HG02798 (cell line): ENCODE measurements around the gene BTBD9.

ENCODE experiments used
- ATAC-seq: cut with Tn5 transposase; IDR thresholded peaks from one replicate; pipeline ENCODE4 v1.9.1; 2021; ENCODE audit warnings: mild to moderate bottlenecking; ENCODE audit not compliant: unreplicated experiment, poor library complexity

The BTBD9 gene

DNA sequence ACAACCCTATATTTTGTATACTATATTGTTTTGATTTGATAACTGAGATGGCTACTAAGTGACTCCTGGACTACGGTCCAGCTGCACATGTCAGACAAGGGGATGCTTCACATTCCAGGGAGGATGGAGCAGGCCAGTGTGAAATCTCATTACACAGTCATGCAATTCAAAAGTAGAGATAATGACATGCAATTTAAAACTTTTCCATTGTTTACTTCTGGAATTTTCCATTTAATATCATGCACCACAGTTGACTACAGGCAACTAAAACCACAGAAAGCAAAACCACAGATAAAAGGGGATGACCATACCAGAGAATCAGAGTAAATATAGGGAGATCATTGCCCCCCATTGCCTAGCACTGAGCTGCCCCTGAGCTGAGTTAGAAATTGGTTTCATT, 366.4 kb downstream of the BTBD9 start:
- no peak for ATAC-seq

DNA sequence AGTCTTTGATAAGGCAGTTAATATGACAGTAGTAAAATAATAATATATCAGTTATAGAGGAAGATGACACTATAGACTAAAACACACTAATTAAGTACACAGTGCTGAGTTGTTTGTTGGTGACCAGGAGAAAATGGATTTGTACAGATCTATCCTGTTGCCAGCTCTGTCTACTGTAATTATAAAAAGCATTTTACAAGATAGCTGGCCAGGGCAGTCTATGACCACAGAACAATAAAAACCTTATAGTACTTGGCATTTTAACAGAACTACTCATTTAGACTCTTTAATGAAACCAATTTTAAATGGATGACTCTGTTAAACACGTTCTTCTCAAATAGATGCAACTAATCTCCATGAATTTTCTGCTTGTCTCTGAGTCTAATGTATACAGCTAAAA, 367.5 kb downstream of the BTBD9 start:
- no peak for ATAC-seq

- ATAC-seq: no peak
These were observed 368.6 kb downstream of the BTBD9 start for GRCh38 chr6:38271081-38271480.

DNA sequence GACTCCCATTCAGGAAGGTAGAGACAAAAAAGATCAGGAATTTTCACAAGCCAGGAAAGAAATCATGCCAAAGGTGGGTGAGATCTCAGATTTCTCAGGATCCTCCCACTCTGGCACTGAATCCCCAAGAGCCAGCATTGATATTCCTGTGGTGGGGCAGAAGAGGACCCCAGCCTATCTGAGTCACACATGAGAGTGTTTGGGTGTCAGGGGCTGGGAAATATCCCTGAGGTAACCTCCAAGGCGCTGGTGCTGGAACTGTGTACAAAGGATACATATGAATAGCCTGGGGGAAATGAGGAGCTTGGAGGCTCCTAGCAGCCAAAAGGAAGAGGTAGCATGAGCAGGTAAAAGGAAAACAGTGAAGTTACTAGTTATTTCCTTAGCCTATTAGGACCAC, 369.4 kb downstream of the BTBD9 start:
- ATAC-seq: no peak

- ATAC-seq: no peak
These were observed 370.1 kb downstream of the BTBD9 start for GRCh38 chr6:38269461-38270172.

- ATAC-seq: no peak
These were observed 371.4 kb downstream of the BTBD9 start for GRCh38 chr6:38268342-38268741.

DNA sequence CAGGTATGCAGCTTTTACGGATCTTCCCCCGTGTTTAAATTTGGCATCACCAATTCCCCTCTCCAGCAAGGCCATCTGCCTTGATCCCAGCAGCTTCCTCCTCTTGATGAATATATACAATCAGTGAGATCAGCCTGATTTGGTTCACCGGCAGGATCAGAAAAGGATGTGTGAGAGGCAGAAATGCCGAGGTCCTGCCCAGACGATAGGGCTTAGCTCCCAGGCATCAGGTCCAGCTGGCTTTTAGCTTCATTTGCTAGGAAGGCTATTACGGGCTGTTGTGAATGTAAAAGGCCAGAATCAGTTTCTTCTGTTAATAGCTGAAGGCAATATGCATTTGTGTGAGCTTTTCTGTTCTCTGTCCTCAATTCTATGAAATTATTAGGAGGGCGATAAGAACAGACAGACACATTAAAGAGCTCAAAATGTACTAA, 372.8 kb downstream of the BTBD9 start:
- no peak for ATAC-seq

- no peak for ATAC-seq
These were observed 375.1 kb downstream of the BTBD9 start for GRCh38 chr6:38264605-38265004.

- ATAC-seq: no peak
These were observed 377.1 kb downstream of the BTBD9 start for GRCh38 chr6:38262609-38263008.

- no peak for ATAC-seq
These were observed 377.7 kb downstream of the BTBD9 start for GRCh38 chr6:38262026-38262425.

- ATAC-seq: no peak
These were observed 378.1 kb downstream of the BTBD9 start for GRCh38 chr6:38261626-38262025.

DNA sequence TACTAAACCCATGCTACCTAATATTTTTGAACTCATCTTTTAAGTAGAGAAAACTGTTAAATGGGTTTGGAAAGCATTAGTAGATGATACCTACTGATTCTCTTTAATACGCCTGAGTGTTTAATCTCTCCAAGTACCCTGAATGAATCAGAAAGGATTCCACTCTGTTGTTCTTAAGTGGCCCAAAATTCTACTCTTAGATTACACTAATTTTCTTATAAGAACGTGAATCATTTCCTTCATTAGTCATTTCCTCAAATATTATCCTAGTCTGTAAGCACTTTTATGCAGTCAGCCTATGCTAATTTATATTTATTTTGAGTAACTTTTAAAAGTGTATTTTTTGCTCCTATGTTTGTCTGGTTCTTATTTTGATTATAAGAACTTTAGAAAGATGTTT, 380.0 kb downstream of the BTBD9 start:
- ATAC-seq: no peak

- no peak for ATAC-seq
These were observed 391.1 kb downstream of the BTBD9 start for GRCh38 chr6:38248500-38249234.

GRCh38 chr6:38245295-38245694, 394.4 kb downstream of the BTBD9 start:
- ATAC-seq: no peak

DNA sequence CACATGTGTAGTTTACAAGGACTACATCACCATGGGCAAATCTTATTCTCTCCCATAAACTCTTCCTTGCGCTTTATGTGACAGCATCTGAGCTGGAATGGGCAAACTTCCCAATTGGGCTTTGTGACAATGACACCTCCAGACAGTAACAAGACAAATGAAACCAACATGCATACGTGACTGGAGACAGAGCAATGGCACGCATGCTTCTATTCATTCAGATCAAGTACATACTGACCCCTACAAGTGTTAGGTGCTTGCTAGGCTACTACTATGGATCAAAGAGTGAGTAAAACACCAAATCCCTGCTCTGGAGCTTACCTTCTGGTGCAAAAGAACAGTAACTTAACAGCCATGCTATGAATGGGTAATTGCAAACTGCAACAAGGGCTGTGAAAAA, 394.9 kb downstream of the BTBD9 start:
- no peak for ATAC-seq

- ATAC-seq: no peak
These were observed 398.4 kb downstream of the BTBD9 start for GRCh38 chr6:38241200-38241871.

- no peak for ATAC-seq
These were observed 399.8 kb downstream of the BTBD9 start for GRCh38 chr6:38239719-38240451.

- ATAC-seq: no peak
These were observed 403.1 kb downstream of the BTBD9 start for GRCh38 chr6:38236631-38237030.

- peak; percentile 81 for ATAC-seq
These were observed 404.6 kb downstream of the BTBD9 start for GRCh38 chr6:38234934-38235682.

GRCh38 chr6:38234141-38234540, 405.6 kb downstream of the BTBD9 start:
- ATAC-seq: no peak
